AG04449 (cell line): ENCODE results near the gene ODAD3.

Experiments
- CTCF ChIA-PET: fragments of 350-600 bp; formaldehyde crosslinking; extraction: SDS; loops from one replicate; lab custom pipeline; 2021; ENCODE audit warnings: antibody characterized with exemption; lab: Yijun Ruan, JAX
- POLR2A ChIA-PET: fragments of 400-600, 350-600 bp; formaldehyde crosslinking; extraction: SDS; loops from one replicate; lab custom pipeline; 2020; ENCODE audit warnings: antibody characterized with exemption, inconsistent platforms; lab: Yijun Ruan, JAX
- DNase-seq: peaks from one replicate; pipeline ENCODE4 v3.0.0-alpha.2; 2010; ENCODE audit warnings: low read depth, low spot score
- H3K4me3 ChIP-seq: 2 replicates; pipeline ENCODE4 v1.5.1; 2011; ENCODE audit warnings: low read depth, mild to moderate bottlenecking, control low read depth, low read length
- CTCF ChIP-seq: IDR thresholded peaks from one replicate; pipeline ENCODE4 v1.5.1; 2011; ENCODE audit warnings: mild to moderate bottlenecking, moderate library complexity, low read length, control low read depth, inconsistent platforms; ENCODE audit not compliant: insufficient read depth; ENCODE audit errors: missing control alignments

Gene ODAD3

GRCh38 chr19:11426656-11427055 lies 8.3 kb downstream of the ODAD3 start:
- H3K4me3 ChIP-seq: no peak overlapping the region
- no peak for DNase-seq
- ChIA-PET POLR2A (no interaction called here), CTCF (interaction anchor here (1.2 kb wide), 1 partner anchor 8 kb away, joined by 6 read pairs; the partner anchor contains the start of genes ODAD3 and PRKCSH)
- no peak for TF ChIP-seq CTCF

GRCh38 chr19:11425719-11426457 lies 9.0 kb downstream of the ODAD3 start:
- ChIA-PET CTCF (interaction anchor here (1.2 kb wide), 1 partner anchor 9 kb away, joined by 6 read pairs; the partner anchor contains the start of genes ODAD3 and PRKCSH), POLR2A (no interaction called here)
- no peak overlapping the region for H3K4me3 ChIP-seq
- no peak for TF ChIP-seq CTCF
- no peak for DNase-seq

DNA sequence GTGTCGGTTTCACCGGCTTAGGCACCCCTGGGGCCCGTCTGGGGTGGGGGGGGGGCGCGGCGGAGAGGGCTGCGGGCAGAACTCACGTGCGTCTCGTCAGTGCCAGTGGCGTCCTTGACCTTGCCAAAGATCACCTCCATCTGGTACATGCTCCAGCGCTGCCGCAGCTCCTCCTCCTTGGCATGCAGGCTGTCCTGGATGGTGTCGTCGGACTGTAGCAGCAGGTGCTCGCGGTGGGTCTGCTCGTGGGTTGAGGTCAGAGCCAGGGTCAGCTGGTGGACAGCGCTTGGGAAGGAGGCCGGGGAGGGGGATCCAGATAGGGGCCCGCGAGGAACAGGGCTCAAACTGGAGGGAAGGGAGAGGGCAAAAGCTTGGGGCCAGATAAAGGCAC lies 11.1 kb downstream of the ODAD3 start:
- ChIA-PET CTCF (interaction anchor here (0.8 to 2.2 kb wide), 4 partner anchors 10 to 43 kb away, joined by 3 to 16 read pairs (median 4); partner anchors contain the start of genes ODAD3 and PRKCSH), POLR2A (no interaction called here)
- no peak for TF ChIP-seq CTCF
- no peak overlapping the region for H3K4me3 ChIP-seq
- no peak for DNase-seq

DNA sequence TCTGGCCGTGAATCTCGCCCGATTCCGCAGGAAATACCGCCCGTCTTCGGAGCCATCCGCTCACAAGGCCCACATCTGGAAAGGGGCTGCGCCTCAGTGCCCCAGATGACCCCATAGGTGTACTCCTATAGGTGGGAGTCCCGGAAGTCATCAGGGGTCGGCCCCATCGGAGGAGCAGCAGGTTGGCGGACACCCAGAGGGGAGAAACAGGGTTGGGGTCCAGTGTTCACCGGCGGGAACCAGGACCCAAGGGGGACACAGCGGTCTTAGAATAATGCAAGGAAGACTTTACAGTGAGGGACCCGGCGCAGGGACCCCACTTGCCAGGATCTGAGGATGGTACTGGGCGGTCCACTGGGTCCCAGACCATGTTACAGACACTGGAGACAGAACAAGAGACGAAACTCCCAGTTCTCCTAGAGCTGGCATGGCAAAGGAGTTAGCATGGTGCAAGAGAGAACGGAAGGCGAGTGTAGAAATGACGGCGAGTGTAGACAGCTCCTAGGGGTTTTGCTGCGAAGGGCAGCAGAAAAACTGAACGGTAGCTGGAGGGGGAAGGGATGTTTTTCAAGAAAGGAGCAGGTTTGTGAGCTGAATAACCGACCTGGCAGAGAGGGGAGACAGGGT lies 11.6 kb downstream of the ODAD3 start:
- no peak for TF ChIP-seq CTCF
- H3K4me3 ChIP-seq: no peak overlapping the region
- no peak for DNase-seq
- ChIA-PET POLR2A (no interaction called here), CTCF (interaction anchor here (0.8 to 2.5 kb wide), 6 partner anchors 11 to 128 kb away, joined by 3 to 16 read pairs (median 4); partner anchors contain the start of genes ODAD3, PRKCSH and TSPAN16)

DNA sequence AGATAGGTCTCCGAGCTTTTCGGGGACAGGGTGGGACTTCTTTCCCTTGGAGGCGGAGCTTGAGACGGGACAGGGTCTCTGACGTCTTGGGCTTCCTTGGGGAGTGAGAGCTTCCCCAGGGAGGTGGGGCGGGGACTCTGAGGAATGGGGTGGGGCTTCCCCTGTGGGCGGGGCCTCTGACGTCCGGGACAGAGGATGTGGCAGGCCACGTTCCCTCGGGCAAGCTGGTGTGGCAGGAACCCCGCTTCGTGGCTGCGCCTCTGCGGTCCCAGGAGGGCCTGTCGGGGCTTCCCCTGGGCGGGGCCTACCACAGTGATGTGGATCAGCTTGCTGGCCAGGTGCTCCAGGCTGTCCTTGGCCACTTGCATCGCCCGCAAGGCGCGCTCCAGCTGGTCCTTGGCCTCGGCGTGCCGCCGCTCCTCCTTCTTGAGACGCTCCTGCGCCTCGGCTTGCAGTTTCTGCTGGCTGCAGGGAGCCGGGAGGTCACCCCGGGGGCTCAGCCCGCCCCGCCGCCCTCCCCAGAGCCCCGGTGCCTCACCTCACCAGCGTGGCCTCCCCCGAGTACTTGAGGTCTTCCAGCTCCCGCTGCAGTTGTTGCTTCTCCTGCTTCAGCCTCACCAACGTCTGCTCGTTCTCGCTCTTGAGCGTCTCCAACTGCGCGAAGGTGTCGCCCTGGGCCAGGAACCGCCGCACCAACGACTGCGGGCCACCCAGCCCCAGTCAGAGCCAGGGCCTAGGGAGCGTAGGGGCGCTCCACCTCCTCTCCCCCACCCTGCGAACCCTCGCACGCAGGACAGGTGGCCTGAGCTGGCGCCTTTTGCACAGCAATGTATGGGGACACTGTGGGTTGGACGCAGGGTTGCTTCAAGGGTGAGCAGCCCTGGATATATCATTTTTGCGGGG lies 12.5 kb downstream of the ODAD3 start:
- no peak for DNase-seq
- CTCF ChIA-PET: interaction anchor here (1.1 to 2.5 kb wide), 6 partner anchors 8 to 127 kb away, joined by 3 to 16 read pairs (median 4); partner anchors contain the start of genes ODAD3, PRKCSH and TSPAN16
- POLR2A ChIA-PET: no interaction called here
- no peak for TF ChIP-seq CTCF
- H3K4me3 ChIP-seq: peak overlapping the region; percentile 20
